Measurements from ENCODE around the gene F3. TPM values are rescaled to one million over a fixed set of nuclear protein-coding genes. Genes with fewer than 3 reads are reported as not detected.

Gene F3
- total RNA-seq, 6 experiments from 2014 or later = 150 to 457 (median 176) TPM

DNA sequence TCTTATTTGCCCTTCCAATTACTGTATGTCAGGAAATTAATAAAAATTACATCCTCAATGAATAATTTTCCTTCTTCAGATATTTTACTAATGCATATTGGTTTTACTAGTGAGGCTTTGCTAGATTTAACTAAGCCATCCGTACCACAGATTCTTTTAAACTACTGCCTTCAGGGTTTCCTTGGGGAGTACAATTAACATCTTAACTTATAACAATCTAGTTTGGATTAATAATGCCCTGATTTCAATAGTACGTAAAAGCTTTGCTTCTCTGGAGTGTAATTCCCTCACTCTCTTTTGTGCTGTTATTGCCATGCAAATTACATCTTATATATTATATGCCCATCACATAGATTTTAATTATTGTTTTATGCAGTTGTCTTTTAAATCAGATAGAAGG is 24.3 kb upstream of the F3 start:
- Mint-ChIP-seq H3K4me1 (ENCODE audit: low read depth) (peaks cover 22% of the 10 kb centered on the region), H3K36me3 (ENCODE audit: low read depth) (peaks cover 4% of the 10 kb centered on the region; the same call in 1 of the 2 replicates)
- TF ChIP-seq, protein P1, sequence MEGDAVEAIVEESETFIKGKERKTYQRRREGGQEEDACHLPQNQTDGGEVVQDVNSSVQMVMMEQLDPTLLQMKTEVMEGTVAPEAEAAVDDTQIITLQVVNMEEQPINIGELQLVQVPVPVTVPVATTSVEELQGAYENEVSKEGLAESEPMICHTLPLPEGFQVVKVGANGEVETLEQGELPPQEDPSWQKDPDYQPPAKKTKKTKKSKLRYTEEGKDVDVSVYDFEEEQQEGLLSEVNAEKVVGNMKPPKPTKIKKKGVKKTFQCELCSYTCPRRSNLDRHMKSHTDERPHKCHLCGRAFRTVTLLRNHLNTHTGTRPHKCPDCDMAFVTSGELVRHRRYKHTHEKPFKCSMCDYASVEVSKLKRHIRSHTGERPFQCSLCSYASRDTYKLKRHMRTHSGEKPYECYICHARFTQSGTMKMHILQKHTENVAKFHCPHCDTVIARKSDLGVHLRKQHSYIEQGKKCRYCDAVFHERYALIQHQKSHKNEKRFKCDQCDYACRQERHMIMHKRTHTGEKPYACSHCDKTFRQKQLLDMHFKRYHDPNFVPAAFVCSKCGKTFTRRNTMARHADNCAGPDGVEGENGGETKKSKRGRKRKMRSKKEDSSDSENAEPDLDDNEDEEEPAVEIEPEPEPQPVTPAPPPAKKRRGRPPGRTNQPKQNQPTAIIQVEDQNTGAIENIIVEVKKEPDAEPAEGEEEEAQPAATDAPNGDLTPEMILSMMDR (IDR thresholded peaks at IDR 0.05) = no peak

DNA sequence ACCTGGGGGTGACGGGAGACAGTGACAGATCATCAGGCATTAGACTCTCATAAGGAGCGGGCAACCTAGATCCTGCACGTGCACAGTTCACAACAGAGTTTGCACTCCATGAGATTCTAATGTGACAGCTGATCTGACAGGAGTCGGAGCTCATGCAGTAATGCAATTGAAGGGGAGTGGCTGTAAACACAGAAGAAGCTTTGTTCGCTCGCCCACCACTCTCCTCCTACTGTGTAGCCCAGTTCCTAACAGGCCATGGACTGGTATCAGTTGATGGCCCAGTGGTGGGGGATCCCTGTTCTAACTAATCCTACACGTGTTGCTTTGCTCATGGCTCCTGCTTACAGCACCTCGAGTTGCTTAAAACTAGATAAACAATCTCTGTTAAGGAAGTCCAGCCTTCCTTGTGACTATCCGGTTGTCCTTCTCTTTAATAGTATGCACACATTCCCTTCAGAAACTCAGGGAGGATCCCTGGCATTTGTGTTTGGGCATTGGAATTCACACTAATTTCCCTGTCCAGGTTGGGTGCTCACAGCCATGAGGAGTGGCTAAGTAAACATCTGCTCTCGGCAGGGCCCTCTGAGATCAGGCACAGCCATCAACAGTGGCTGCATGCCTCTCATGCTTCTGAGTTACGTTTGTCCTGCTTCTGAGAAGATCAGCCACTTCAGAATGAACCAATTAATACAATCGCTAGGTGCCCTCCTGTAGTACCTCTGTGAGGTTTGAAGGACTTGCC is 21.1 kb upstream of the F3 start:
- TF ChIP-seq, protein P1 (IDR thresholded peaks at IDR 0.05) = no peak
- peaks cover 37% of the 10 kb centered on the region for H3K4me1 Mint-ChIP-seq (ENCODE audit: low read depth)
- peaks cover 3% of the 10 kb centered on the region; the same call in 1 of the 2 replicates for H3K9me3 Mint-ChIP-seq
- H3K4me3 Mint-ChIP-seq = no peak overlapping the region
- no peak overlapping the region for H3K27ac Mint-ChIP-seq
- DNase-seq = no peak
- no peaks in the 10 kb centered on the region for H3K27me3 Mint-ChIP-seq (ENCODE audit: insufficient read depth)
- H3K36me3 Mint-ChIP-seq (ENCODE audit: low read depth) = peaks cover 4% of the 10 kb centered on the region; the same call in 1 of the 2 replicates

More for the DNA sequence above, 24.3 kb upstream of the F3 start:
- DNase-seq = no peak
- Mint-ChIP-seq H3K9me3 (peaks cover 9% of the 10 kb centered on the region; the same call in 1 of the 2 replicates), H3K27me3 (ENCODE audit: insufficient read depth) (no peaks in the 10 kb centered on the region), H3K4me3 (no peak overlapping the region), H3K27ac (no peak overlapping the region)

DNA sequence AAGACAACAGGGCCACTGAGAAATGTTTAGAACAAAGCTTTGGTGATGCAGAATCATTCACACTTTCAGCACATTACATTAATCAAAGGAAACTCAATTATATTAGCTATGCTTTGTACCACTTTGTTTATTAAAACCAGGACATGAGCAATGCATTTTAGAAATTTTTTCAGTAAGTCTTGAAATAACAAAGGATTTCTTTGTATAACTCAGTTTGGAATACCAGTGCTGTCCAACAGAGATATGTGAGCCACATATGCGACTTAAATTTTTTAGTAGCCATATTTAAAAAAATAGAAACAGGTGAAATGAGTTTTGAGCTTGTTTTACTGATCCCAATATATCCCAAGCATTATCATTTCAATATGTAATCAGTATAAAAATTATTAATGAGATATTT is 18.8 kb upstream of the F3 start:
- peak; percentile 45 for DNase-seq
- H3K9me3 Mint-ChIP-seq = no peaks in the 10 kb centered on the region
- 0 out of 2 replicates have a peak, but pooled peaks cover 4% of the 10 kb centered on the region for H3K36me3 Mint-ChIP-seq (ENCODE audit: low read depth)
- H3K4me3 Mint-ChIP-seq = no peak overlapping the region
- H3K27me3 Mint-ChIP-seq (ENCODE audit: insufficient read depth) = no peaks in the 10 kb centered on the region
- H3K27ac Mint-ChIP-seq = peak overlapping the region; percentile 71
- TF ChIP-seq, protein P1 (IDR thresholded peaks at IDR 0.05) = peak; percentile 50
- H3K4me1 Mint-ChIP-seq (ENCODE audit: low read depth) = peaks cover 37% of the 10 kb centered on the region

DNA sequence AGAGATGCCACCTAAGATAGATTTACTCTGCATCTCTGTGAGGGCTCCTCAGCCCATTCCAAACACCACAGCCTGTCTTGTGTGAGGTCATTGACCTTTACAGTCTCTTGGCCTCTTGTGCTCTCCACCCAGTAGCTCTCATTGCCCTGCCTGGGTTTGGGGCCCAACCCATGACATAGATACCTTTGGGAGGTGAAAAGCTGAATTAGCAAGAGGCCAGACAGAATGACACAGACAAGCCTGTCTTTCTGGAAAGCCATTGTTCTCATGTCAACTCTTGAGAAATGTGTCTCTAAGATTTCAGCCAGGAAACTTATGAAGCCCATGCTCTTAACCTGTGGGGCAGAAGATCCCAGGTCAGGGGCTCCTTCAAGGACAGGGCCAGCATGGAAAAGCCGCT is 18.4 kb upstream of the F3 start:
- Mint-ChIP-seq H3K27me3 (ENCODE audit: insufficient read depth) (no peaks in the 10 kb centered on the region), H3K4me3 (no peak overlapping the region), H3K27ac (peak overlapping the region; percentile 71), H3K36me3 (ENCODE audit: low read depth) (0 out of 2 replicates have a peak, but pooled peaks cover 4% of the 10 kb centered on the region), H3K4me1 (ENCODE audit: low read depth) (peaks cover 37% of the 10 kb centered on the region), H3K9me3 (no peaks in the 10 kb centered on the region)
- DNase-seq = no peak
- TF ChIP-seq, protein P1 (IDR thresholded peaks at IDR 0.05) = no peak

DNA sequence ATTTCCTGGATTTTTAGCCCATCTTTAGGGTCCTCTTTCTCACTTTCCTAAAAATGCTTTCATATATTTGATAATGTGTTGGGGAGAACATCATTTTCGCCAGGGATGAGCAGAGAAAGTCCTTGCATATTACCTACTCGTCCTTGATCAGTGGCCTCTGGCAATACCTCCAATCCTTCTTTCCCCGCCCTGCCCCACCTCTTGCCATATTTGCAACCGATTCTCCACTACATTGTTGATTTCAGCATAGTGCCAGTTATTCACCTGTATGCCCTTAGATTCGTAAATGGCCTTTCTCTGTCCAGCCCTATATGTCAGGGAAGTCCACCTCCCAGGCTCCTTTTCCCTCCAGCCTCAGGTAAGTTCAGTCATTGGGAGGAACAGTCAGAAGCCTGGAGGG is 13.5 kb upstream of the F3 start:
- TF ChIP-seq, protein P1 (IDR thresholded peaks at IDR 0.05) = no peak
- Mint-ChIP-seq H3K27ac (no peak overlapping the region), H3K4me1 (ENCODE audit: low read depth) (peaks cover 26% of the 10 kb centered on the region), H3K4me3 (no peak overlapping the region), H3K27me3 (ENCODE audit: insufficient read depth) (no peaks in the 10 kb centered on the region), H3K36me3 (ENCODE audit: low read depth) (no peaks in the 10 kb centered on the region), H3K9me3 (no peaks in the 10 kb centered on the region)
- DNase-seq = no peak
